Measurements from ENCODE around the gene RAB36.

Gene RAB36

DNA sequence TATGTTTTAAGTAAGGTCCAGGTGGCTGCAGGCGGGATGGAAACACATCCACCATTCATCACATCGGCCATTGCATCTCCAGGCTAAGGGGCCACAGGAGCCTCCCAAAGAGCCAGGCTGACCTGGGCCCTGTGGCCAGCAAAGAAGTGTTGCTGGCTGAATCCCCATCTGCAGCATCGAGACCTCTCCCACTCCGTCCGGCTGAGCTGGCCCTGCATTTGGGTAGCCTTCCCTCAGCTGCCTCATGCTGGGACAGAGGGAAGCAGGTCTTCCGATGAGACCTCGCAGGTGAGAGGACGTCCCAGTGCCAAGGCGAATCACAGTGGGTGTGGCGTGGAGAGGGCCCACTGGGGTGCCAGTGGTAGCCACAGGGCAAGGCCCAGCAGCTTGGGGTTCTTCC, 28.0 kb upstream of the RAB36 start:
- Histone ChIP-seq H3K4me3 (no peak overlapping the region), H3K27ac (no peak overlapping the region), H3K9me3 (no peaks in the 10 kb centered on the region), H3K4me1 (no peaks in the 10 kb centered on the region), H3K36me3 (no peaks in the 10 kb centered on the region), H3K27me3 (no peaks in the 10 kb centered on the region)
- intact Hi-C loops (cut with DNase I; ENCODE audit: low total_unique reads): no loop called here
- DNase-seq: no peak
- TF ChIP-seq, protein P1, sequence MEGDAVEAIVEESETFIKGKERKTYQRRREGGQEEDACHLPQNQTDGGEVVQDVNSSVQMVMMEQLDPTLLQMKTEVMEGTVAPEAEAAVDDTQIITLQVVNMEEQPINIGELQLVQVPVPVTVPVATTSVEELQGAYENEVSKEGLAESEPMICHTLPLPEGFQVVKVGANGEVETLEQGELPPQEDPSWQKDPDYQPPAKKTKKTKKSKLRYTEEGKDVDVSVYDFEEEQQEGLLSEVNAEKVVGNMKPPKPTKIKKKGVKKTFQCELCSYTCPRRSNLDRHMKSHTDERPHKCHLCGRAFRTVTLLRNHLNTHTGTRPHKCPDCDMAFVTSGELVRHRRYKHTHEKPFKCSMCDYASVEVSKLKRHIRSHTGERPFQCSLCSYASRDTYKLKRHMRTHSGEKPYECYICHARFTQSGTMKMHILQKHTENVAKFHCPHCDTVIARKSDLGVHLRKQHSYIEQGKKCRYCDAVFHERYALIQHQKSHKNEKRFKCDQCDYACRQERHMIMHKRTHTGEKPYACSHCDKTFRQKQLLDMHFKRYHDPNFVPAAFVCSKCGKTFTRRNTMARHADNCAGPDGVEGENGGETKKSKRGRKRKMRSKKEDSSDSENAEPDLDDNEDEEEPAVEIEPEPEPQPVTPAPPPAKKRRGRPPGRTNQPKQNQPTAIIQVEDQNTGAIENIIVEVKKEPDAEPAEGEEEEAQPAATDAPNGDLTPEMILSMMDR (IDR thresholded peaks at IDR 0.05): no peak

DNA sequence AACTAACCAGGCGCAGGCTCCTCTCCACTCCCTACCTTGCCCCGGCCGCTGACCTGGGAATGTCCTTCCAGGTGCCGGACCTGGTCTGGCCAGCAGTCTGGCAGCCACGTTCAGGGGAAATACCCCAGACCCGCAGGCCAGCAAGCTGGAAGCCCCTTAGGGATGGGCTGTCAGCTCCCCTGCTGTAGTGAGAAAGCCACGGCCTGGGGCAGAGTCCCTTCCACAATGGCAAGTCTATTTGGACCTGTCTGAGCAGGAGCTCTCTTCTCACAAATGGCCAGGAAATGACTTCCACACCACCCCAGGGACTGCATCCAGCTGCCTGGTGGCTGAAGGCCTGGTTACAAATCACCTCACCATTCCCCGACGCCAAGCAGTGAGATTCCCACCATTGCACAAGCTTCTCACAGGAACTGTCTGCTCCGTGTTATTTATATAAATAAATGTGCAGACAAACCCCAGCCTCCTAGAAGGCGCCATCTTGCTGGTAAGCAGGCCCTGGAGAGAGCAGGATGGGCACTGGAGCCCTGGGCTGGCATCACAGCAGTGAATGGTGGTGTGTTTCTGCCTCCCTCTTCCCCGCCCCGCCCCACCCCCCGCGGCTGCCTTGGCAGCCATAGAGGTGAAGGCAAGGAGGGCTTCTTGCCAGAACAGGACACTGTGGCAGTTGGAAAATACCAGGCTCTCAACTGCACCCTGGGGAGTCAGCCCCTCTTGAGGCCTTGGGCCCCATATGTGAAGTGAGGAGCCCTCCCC, 27.2 kb upstream of the RAB36 start:
- no peaks in the 10 kb centered on the region for H3K9me3 ChIP-seq
- H3K27ac ChIP-seq: no peak overlapping the region
- intact Hi-C loops (cut with DNase I; ENCODE audit: low total_unique reads): no loop called here
- DNase-seq: no peak
- H3K27me3 ChIP-seq: no peaks in the 10 kb centered on the region
- no peak overlapping the region for H3K4me3 ChIP-seq
- H3K4me1 ChIP-seq: no peaks in the 10 kb centered on the region
- TF ChIP-seq, protein P1 (IDR thresholded peaks at IDR 0.05): no peak
- H3K36me3 ChIP-seq: peaks cover 0 to under 1% (median 0%) of the 10 kb centered on the region in 3 donors

DNA sequence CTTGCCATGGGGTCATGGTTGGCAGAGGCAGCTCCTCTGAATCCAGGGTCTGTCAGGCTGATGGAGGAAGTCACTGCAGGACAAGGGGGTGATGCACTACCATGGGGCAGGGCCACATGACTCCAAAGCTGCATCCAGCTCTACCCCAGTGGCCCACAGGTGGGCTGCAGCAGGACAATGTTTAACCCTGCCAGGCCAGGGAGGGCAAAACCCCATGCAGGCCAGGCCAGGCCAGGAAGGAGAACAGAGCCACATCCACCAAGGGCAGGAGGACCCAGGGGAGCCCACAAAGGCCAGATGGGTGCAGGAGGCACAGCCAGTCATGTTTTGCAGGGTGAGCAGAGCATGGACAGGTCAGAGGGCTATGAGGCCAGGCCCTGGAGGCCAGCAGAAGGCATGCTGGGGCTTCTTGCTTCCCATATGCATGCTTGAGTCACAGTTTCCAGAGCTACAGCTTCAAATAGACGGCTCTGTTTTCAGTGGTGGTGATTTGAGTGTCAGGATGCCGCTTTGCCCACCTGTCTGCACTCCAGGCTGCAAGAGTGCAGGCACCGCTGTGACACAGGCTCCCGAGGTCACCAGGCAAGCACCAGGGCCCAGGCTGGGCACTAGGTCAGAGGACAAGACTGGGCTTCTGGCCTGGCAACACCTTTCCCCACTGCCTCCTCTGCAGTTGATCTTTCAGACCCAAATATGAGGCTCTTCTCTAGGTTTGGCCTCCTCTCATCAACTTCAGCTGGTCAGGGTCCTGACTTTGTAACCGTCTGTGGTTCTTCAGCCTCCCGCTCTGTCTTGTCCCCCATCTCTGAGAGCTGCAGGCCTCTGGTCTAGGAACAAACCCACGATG, 26.4 kb upstream of the RAB36 start:
- no peak overlapping the region for H3K4me3 ChIP-seq
- peaks cover 0 to 8% (median 0%) of the 10 kb centered on the region in 3 donors for H3K36me3 ChIP-seq
- no peaks in the 10 kb centered on the region for H3K27me3 ChIP-seq
- H3K9me3 ChIP-seq: no peaks in the 10 kb centered on the region
- no peak for DNase-seq
- intact Hi-C loops (cut with DNase I; ENCODE audit: low total_unique reads): no loop called here
- TF ChIP-seq, protein P1 (IDR thresholded peaks at IDR 0.05): no peak
- H3K4me1 ChIP-seq: no peaks in the 10 kb centered on the region
- no peak overlapping the region for H3K27ac ChIP-seq

DNA sequence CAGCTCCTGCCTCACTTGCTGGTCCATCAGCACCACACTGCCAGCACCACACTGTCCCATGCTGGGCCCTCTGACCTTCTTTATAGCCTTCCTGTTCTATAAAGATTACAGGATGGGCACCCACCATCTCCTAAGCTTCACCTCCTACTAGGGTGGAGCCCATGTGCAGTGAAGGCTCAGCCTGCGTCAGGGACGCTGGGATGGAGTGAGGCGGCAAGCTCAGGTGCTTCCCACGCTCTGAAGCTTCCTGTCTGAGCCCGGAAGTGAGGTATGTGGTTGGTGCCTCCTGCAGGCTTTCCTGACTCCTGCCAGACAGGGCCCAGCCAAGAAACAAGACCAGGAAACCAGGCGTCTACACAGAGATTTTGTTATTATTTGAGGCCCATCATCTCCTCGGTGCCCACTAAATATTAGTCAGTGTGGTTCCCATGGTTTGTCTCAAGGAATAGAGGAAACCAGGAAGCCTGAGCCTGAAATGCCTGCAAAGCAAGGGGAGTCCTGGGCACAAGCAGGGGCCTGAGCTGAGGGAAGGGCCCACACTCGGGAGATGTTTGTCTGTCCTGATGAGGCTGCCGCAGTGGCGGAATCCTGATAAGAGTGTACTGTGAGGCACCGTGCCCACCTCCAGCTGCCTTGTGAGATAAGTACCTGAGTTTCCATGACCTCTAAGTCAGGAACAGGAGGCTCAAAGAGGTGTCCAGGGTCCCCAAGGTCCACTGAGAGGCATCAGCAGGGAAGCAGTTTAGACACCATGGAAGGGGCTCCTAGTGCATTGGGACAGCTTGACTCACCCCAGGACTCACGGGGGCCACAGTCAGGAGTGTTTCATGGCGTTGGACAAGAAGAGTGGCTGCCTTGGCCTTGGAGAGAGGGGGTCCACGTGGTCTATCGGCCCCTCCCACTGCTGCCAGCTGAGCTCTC, 25.5 kb upstream of the RAB36 start:
- DNase-seq: no peak
- Histone ChIP-seq H3K4me3 (no peak overlapping the region), H3K27me3 (no peaks in the 10 kb centered on the region), H3K36me3 (peaks cover 0 to 8% (median 0%) of the 10 kb centered on the region in 3 donors), H3K9me3 (no peaks in the 10 kb centered on the region), H3K4me1 (no peaks in the 10 kb centered on the region), H3K27ac (no peak overlapping the region)
- TF ChIP-seq, protein P1 (IDR thresholded peaks at IDR 0.05): no peak
- intact Hi-C loops (cut with DNase I; ENCODE audit: low total_unique reads): loop anchor here (10.0 kb wide), 1 partner anchor 265 kb away; no protein-coding TSS in a partner anchor

DNA sequence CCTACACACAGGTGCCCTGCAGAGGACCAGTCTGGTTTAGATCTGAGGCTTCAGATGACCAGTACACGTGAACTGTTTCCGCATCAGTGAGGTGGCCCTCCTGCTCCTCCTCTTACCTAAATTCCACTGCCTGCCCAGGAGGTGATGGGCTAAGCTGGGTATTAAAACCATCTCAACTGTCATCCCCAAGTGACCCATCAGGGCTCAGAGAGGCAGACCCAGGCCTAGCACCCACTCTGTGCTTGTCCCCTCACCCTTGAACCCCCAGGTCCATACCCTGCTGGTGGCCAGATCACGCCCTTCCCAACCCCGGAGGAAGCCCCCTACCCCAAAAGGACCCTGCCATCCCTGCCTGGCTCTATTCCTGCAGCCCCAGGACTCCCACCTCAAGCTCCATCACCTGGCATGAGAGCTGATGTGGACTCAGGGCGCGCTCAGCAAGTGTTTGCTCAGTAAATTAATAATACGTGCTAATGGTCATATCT, 24.8 kb upstream of the RAB36 start:
- Histone ChIP-seq H3K27ac (no peak overlapping the region), H3K27me3 (no peaks in the 10 kb centered on the region), H3K36me3 (peaks cover 0 to 8% (median 0%) of the 10 kb centered on the region in 3 donors), H3K4me1 (no peaks in the 10 kb centered on the region), H3K9me3 (no peaks in the 10 kb centered on the region), H3K4me3 (no peak overlapping the region)
- TF ChIP-seq, protein P1 (IDR thresholded peaks at IDR 0.05): no peak
- DNase-seq: no peak
- intact Hi-C loops (cut with DNase I; ENCODE audit: low total_unique reads): loop anchor here (10.0 kb wide), 1 partner anchor 266 kb away; no protein-coding TSS in a partner anchor
